Hepatic stellate cell (primary cell): ENCODE data around the gene PTPRD.

ENCODE experiments used
- DNase-seq: peaks from one replicate; pipeline ENCODE4 v3.0.0; 2011; ENCODE audit warnings: low spot score

Gene PTPRD

DNA sequence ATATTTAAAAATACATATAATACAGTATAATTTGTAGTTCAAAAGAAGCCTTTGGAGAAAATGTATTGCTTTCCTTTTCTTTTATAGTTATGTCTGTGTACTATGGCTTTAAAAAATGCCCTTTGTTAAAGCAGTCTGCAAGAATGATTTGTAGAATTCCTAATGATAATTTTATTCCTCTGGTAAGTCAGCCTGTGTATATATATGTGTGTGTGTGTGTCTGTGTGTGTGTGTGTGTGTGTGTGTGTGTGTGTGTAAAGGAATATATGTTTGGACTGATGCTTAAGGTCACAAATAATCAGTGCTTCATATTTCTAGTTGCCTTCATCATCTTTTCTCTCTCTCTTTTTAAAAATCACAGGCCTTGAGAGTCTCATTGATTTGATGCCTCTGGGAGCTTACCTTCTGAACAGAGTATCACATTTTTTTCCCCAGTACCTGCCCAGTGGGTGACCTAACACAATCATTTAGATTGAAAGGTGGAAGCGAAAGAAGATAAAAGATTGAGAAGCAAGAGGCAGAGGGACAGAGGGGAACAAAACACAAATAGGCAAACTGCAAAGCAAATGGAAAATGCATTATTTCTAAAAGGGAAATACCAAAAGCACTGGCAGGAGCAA is 2104.0 kb downstream of the PTPRD start:
- DNase-seq: no peak

DNA sequence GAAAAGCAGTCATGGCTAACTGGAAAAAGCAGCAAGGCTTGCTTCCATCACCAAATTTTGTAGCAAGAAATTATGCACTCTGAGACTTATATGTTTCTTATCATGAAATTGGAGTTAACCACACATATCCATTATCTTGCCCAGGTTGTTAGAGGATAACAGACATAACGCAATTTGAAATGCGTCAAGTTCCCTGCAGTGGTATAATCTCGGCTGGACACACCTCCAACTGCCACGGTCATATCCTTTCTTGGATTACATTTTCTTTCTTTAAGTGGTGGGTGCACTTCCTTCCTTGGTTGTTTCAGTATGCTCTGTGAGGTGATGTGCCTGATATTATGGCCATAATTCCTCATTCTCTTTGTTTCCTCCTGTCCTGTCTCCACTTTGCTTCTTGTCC is 2118.2 kb downstream of the PTPRD start:
- no peak for DNase-seq

DNA sequence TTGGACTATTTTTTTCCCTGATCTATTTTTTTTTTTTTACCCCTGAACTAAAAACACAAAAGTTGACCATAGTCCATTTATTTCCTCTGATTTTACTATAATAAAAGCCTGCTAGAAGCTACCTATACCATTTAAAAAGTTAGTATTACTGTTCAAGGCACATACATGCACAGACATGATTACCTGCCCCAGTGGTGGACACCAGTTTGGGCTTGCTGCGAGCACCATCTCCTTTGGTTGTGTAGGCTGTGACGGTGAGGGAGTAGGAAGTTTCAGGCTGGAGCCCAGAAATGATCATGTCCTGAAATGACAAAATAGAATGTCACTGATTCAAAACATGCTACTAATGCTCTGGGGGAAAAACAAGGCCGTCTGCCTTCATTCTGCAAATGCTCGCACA is 2120.1 kb downstream of the PTPRD start:
- no peak for DNase-seq

DNA sequence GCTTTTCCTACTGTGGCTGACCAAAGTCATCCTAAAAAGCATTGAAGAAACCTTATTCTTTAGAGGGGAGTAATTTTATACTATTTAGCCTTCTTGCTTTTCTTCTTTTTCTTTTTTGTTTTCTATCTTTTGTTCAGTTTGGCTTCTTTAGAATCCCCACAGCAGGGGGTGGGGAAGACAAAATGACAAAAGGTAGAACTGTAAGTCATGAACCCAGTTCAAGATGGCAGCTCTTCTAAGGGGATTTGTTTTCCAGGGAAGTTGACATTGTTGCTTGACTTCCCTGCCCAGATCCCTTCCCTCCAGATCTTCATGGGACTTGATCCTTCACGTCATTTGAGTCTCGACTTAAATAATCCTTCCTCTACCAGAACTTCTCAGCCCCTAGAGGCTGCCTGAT is 2120.8 kb downstream of the PTPRD start:
- DNase-seq: no peak

DNA sequence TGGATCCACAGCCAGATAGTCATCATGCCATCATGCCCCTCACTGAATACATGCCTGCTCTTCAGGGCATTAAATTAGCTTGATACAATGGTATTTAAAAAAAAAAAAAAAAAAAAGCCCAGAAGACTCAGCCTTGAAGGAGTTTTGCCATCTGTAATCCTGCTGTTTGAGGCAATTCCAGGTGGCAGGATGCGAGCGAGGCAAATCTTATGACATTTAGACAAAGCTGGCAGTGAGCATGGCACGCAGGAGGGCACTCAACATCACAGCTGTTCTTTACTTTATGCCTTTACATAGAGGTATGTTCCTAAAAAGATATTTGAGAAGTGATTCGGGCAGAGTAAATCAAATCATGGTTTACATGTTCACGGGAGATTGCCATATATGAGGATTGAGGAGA is 2121.2 kb downstream of the PTPRD start:
- no peak for DNase-seq

DNA sequence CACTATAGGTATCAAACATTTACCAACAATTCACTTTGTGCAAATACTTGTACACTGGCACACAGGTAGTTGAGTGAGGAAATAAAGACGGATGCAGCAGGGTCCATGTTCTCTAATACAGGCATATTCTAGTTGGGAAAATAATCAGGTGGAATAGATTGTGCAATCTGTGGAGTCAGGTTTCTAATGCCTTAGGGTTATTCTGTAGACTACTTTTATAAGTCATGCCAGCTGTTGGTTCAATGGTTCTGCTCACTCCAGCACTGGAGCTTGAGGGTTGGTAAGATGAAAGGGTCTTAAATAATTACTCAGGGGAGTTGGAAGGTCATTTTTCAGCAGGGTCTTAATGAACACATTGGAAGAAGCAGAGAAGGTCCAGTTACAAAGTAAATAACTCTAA is 2123.0 kb downstream of the PTPRD start:
- DNase-seq: no peak

DNA sequence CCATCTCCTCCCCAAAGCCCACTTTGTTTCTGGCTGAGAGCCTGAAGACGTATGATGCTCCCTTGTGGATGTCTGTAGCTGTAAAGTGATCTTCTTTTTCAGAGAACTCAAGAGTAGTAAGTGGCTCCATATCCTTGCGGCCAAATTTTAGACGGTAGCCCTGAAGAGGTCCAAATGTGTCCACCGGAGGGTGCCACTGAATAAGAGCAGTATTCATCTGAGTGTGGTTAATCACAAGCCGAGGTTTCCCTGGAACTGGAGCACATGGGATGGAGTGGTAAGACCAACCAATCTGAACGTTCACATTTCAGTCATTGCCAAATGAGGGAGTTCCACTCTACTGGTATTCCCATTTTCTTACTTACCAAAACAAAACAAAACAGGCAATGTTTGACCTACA is 2126.7 kb downstream of the PTPRD start:
- DNase-seq: no peak

DNA sequence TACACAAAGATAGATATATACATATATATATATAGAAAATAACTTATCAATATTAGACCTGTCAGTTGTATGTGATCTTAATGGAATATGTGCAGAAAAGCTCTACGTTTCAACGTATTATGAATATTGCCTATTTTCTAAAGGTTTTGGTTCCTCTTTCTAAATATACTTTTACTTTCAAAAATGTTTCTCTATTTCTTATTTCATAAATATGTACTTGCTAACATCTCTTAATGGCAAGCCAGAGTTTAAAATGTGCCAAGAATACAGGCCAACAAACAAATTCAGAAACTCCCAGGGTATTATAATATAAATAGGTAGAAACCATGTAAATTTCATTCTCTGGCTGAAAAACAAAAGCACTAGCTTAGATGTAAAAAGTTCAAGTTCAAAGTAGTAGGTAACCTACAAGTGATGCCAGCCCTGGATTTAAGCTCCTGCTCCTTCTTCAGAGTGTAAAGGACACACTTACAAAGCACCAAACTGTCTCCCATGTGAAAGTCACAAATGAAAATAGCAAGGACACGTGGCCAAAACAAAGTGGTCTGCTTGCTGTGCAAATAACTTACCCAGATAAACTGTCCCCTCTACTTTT is 2128.1 kb downstream of the PTPRD start:
- DNase-seq: no peak

DNA sequence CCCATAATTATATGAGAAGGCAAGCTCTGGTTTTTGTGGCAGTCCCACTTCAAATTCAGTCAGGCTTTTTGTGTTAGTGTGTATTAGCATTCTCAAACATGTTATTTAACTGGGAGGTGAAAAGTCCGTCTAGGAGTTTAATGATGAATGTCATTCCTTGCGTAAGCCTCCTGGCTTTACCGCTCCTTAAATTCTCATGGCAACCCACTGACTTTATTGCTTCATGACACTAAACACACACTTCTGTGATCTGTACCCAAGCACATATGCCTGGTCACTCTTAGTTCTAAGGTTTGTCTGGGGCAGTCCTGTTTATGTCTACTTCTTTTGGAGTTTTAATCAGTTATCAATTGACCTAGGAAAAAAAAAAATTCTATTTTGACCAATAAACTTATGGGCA is 2135.4 kb downstream of the PTPRD start:
- DNase-seq: no peak

DNA sequence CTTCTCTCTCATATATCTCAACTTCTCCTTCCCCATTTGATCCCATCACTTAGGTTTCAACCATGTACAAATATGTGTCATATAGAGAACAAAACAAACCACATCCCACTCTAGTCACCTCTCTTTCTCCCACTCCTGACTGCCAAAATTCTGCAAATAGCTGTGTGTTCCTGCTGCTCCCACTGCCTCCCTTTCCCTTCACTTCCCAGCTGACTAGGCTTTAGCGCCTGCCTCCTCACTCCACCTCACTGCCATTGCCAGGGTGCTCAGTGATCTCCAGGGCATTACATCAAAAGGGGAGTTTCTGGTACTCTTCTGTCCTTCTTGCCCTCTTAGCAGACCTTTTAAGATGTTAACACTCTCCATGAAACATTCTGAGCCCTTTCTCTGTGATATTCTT is 2137.9 kb downstream of the PTPRD start:
- DNase-seq: no peak

DNA sequence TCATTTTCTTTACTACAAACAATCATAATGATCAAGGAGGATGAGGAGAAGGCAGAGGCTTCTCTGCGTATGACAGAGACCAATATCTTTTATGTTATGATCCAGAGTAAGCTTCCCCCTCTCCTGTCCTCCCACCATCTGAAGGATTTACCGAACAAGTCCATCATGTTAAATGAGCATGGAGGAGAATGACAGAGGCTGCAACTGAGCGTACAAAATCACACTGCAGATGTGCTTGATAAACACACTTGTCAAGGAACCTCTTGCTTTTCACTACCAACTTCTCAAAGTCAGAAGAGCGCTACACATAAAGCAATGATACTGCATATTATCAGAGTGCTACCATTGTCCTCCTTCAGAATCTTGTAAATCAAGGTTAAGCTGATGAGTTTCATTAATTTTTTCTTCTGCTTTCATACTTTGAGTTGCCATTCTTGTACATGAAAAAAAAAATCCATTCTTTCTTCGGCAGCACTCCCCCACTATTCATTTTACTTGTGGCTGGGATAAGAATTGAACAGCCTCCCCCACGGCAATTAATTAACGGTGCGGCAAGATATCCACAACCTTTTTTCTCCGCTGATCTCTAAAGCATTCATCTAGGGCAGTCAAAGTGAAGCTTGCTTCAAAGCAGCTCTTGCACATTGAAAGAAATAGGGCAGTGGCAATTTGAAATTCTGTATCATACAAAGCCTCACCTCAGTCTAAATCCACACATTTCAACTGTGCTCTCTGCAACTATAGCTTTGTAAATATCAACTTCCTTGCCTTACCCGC is 2139.4 kb downstream of the PTPRD start:
- DNase-seq: no peak

DNA sequence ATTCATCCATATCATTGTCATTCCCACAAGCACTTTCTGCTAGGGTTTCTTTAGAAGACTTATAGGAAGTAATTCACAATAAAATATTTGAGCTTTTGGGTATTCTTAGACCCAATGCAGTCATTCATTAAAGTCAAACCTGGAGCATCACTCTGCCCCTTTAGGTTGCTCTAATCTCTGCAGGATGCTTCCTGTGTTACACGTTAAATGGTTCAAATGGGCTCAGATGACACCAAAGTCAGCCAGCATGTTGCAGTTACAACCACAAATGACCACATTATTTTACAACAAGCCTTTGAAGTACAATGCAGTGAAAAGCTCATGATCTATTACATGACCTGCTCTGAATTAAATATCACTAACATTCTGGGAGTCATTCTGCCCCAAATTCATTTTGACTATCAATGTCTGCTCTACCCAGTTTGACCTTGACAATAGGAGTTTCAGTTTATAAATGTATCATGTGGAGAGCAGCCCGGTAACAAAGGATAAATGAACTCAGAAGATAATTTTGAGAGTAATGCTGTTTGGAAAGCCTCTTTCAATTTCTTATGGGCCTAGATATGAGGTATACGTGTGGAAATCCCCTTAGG is 2144.7 kb downstream of the PTPRD start:
- DNase-seq: no peak

DNA sequence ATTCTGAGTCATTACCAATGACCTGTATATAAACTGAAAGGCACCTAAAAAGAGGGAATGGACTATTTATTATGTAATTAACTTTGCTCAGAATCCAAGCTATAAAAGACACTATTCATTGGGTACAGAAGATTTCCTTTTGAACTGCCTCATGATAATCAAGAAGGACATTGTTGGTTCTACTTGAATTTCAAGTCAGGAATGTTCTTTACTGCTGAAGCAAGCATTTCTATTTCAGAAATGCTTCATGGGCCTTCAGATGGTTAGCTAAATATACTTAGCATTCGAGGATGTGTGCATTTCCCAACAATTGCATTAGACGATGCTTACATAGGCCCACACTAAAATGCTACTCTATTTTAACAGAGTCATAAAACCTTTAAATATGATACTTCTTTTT is 2155.0 kb downstream of the PTPRD start:
- DNase-seq: no peak

DNA sequence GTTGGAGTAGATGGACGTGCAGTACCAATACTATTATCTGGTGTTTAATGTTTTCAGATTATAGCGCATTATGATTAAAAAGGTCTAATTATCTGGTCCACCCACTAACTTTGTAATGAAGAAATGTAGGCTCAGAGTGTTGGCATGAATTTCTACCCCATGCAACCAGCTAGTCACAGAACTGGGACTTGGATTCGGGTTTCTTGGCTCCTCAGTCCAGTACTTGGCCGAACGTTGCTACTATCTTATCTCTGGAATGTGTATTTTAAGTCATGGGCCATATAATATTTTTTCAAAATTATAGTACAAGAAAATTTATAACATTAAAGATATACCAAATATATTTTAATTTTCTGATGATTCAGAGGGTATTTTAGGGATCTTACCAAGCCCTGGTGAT is 2155.7 kb downstream of the PTPRD start:
- DNase-seq: no peak

DNA sequence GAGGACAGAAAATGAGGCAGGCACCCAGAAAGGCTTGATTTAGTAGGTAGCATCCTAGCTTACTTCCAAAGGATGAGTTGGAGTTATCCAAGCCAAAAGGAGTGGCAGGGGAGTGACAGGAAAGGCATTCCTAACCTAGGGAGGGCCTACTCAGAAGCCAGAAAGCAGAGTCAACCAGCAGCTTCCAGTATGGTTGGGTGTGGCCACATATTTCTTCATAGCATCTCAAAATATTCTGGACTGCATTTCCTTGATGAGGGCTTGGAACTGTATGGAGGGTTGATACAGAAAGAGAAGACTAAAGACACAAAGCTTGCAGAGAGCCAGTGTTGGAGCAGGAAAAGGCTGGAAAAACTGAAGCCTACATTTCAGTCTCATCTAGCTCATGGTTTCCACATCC is 2156.5 kb downstream of the PTPRD start:
- DNase-seq: no peak

DNA sequence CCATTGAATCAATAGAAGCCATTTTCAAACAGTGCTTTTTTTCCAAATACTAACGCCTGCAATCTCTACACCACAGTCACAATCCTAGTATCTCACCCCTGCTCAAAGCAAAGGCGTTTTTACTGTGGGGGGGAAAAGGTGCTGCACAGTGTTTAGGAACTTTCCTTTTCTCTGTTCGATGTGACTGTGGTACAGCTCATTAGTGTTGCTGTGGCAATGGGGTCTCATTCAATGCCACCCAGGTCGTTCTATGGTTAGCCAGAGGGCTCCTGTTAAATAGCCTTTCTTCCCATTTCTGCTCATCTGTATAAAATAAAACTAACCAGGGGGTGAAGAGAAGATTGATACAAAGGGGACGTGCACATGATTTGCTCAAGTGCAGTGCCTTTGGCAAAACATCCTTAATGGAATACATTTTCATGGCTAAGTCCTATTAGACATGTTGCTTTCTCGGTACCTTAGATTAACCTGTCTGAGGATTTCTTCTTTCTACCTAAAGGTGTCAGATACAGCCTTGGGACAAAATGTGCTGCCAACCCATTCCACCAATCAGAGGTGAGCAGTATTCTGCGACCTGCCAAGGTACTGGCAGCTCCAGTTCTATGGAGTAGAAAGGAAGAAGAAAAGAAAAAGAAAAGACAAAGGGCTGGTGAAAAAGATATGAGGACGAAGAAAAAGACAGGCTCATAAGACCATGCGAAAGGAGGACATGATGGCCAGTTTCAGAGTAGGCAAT is 2161.8 kb downstream of the PTPRD start:
- DNase-seq: no peak

DNA sequence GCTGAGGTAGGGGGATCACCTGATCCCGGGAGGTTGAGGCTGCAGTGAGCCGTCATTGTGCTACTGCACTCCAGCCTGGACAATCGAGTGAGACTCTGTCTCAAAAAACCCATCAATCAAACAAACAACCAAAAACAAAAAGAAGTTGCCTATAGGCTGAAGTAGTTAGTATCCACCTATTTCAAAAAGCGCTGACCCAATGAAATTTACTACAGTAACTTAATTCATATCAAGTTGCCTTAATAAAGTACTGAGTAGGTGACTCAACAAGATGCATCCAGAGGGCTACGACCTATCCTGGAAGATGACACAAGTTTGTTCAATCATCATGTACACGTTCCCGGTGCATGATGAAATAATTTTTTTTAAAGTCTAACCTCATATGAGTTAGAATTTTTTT is 2164.6 kb downstream of the PTPRD start:
- no peak for DNase-seq

DNA sequence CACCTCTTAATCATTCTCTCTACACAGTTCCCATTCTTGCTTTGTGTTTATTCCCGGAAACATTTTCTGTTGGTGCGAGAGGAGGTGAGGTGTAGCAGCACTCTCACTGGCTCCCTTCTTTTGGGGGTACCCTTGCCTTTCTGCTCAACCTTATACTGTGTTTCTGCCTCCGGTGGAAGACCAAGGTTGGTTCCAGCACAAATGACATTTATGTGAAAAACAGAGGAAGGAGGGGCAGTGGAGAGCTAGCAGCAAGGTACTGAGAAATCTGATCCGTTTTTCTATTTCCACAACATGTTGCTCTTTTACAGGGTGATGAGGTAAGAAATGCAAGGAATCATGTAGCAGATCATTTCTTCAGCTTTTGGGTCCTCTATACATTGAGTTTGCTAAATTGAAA is 2165.2 kb downstream of the PTPRD start:
- no peak for DNase-seq

DNA sequence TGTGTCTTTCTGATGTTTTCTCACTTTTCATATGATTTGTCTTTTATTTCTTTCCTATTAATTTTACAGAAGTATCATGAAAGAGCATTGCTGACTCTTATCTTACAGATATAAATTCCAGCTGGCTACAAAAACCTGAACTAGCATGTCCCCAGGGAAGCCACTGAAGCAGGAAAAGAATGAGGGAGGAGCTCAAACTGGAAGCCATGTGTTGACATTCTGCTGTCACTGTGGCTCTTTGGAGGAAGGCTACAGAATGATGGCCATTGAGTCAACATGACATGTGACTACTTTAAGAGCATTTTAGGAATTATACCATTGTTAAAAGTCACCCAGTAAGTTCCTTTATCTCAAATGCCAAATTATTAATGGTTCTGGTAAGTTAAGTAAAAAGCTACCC is 2174.9 kb downstream of the PTPRD start:
- DNase-seq: no peak

DNA sequence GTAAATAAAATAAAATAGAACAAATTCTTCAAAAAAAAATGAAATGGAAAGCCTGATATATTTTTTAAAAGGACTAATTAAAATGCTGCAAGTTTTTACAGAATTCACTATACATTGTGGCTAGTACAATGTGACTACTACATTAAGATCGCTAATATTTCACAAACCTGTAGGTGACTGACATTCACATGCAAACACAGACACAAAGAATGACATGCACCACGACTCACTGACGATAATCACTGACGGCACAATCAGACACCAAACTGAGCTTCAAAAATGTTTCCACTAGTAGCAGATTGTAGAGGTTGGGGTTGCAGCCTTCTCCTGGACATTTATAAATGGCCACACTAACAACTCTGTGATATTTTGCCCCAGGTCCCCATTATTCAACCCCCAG is 2175.5 kb downstream of the PTPRD start:
- DNase-seq: no peak

DNA sequence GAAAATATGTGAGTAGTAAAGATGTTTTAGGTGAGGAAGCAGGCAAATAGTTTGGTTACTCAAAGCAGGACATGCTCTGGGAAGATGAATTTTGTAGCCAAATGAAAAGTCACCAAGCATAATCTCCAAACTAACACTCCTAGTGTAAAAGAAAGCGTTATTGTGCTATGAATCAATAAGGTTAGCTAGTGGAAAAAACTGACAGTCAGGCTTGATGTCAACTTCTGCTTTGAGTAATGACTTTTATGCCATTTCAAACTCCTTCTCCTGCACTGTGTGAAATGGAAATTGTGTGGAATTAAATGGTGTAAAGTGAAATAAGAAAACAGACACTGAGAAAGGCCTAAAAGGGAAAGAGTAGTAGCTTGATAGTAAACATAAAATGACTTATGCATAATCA is 2176.0 kb downstream of the PTPRD start:
- DNase-seq: no peak

DNA sequence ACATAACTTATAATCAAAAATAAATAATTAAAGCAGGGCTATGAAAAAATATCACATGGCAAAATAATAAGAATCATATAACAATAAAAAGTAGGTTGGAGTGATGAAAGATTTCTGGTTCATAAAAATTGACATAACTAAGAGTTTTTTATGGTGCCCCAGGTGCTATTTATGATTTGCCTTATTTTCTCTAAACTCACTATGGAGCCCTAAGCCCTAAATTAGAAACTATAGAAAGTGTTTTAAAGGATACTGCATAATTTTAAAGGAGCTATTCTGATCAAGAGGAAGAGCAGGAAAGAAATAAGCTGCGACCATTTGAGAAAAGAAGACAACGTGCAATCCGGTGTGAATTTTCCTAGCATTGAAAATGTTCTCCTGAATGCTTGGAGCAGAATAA is 2178.2 kb downstream of the PTPRD start:
- no peak for DNase-seq

DNA sequence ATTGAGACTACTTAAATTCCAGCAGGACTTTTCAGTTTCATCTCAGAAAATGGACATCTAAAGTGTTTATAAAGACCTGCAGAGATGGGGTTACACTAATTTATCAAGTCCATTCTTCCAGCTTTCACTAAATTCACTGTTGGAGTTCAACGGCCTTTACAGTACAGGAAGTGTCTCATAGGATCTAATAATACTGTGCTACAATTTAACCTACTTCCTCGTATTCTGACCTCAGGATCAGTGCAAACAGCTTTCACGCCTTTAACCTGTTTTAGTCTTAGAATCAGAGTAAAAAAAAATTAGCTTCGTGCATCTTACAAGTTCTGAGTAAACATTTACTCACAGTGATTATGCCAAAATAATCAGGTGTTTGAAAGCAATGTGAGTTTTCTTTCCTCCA is 2180.6 kb downstream of the PTPRD start:
- DNase-seq: no peak
